ENCODE results near the gene SARDH.

Gene SARDH

DNA sequence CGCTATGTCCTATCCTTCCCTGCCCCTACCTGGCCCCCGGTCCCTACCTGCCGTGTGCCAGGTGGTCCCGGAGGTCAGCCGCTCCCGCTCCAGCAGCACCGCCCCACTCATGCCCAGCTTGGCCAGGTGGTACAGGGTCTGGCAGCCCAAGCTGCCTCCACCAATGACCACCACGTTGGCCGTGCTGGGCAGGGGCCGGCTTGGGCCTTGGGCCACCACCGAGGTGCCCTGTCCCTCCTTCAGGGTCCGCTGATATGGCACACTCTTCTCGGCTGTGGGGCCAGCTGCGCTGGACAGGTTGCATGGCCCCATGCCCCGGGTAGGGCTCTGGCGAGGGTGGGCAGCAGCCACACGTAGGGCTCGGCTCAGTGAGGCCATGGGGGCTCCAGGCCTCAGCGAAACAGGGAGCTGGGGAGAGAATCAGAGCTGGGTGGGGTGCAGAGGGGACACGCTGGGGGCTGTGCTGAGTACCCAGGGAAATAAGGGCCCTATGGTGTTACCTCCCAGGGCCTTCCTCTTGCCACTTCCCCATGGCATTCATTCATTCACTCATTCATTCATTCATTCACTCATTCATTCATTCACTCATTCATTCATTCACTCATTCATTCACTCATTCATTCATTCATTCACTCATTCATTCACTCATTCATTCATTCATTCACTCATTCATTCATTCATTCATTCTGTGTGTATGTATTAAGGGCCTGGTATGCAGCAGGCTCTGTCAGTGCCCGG lies 4.2 kb downstream of the SARDH start:
- H3K36me3 ChIP-seq (ENCODE audit: control insufficient read depth, insufficient read depth, low read length), result no peaks in the 10 kb centered on the region
- H3K27me3 ChIP-seq (ENCODE audit: control insufficient read depth, insufficient read depth, low read length), result no peaks in the 10 kb centered on the region
- no peak overlapping the region for H3K9ac ChIP-seq (ENCODE audit: low read length)
- no peak overlapping the region for H3K27ac ChIP-seq (ENCODE audit: low read depth, low read length)
- no peak overlapping the region for H3K4me3 ChIP-seq (ENCODE audit: low read length)
- no peaks in the 10 kb centered on the region for H3K4me1 ChIP-seq (ENCODE audit: control insufficient read depth, insufficient read depth, low read length)

DNA sequence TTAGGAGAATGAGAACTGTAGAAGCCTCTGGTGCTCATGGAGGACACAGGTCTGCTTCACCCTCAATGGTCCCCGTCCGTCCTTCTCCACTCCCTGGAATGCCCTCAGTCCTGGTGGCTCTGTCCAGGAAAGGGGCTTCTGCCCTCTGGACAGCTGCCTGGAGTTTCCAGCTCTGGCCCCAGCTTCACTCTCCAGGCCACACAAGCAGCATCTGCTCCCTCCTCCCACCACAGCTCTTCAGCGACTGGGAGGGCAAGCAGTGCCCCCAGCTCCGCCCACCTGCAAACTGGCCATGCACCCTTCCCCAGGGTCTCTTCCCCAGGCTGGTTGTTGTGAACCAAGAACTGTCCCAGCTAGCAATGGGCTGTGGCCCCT lies 4.7 kb downstream of the SARDH start:
- Histone ChIP-seq H3K27ac (ENCODE audit: low read depth, low read length) (no peak overlapping the region), H3K4me3 (ENCODE audit: low read length) (no peak overlapping the region), H3K36me3 (ENCODE audit: control insufficient read depth, insufficient read depth, low read length) (no peaks in the 10 kb centered on the region), H3K27me3 (ENCODE audit: control insufficient read depth, insufficient read depth, low read length) (no peaks in the 10 kb centered on the region), H3K4me1 (ENCODE audit: control insufficient read depth, insufficient read depth, low read length) (no peaks in the 10 kb centered on the region), H3K9ac (ENCODE audit: low read length) (no peak overlapping the region)

DNA sequence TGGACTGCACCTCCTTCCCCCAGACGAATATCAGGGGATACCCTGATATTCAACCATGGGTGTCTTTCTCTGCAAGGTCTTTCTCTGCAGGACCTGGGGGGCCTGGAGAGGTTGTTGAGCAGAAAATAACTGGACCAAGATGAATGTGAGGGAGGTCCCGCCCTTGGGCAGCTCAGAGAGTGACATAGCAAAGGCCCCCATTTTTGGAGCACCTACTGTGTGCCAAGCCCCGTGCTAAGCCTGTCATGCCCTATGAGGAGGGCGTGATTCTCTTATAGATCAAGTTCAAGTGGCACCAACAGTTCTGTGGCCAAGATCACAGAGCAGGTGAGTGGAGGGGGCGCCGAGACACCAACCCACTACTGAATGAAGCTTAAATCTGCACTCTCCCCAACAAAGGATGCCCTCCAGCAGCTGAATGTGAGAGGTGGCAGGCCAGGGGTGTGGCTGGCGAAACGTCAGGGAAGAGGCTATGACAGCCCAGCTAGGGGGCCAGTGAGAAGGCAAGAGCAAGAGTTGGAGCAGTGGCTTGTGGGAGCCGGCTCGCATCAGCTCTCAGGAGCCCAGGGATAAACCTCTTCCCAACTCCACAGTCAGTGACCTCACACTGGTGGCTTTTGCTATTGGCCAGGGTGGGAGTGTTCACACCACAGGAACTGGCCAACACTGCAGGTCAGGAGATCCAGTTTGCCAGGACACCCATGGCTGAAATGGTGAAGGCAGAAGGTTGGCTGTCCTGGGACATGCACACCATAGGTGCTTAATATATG lies 5.3 kb downstream of the SARDH start:
- no peaks in the 10 kb centered on the region for H3K4me1 ChIP-seq (ENCODE audit: control insufficient read depth, insufficient read depth, low read length)
- no peak overlapping the region for H3K9ac ChIP-seq (ENCODE audit: low read length)
- H3K4me3 ChIP-seq (ENCODE audit: low read length), result no peak overlapping the region
- H3K27ac ChIP-seq (ENCODE audit: low read depth, low read length), result no peak overlapping the region
- H3K27me3 ChIP-seq (ENCODE audit: control insufficient read depth, insufficient read depth, low read length), result no peaks in the 10 kb centered on the region
- H3K36me3 ChIP-seq (ENCODE audit: control insufficient read depth, insufficient read depth, low read length), result no peaks in the 10 kb centered on the region

DNA sequence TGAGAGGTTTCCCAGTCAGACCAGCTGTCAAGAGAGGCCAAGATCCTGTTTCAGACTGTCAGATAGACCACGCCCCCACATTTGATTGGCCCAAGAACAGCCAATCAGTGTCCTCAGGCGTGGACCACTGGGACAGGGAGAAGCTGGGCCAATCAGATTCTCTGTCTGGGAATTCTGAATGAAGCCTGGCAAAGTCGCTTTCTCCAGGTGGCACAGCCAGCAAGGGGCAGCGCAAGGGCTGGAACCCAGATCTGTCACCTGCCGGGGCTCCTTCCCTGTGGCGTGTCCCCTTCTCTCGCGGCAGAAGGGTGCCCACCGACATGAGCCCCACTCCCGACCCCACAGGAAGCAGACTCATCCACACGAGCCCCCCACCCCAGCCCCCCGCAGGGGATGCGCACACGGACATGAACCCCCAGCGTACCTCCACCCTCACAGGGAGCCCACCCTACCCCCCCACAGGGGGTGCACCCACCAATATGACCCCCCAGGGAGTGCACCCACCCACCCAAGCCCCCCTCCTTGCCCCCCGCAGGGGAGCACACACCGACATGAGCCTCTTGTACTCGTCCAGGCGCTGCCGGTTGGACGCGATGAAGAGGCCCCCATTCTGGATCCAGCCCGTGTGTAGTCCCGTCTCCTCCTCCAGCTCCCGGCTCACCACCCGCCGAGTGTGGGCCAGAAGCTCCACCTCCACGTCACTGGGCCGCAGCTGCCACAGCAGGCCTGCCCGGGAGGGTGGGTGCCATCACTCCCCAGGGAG lies 6.1 kb downstream of the SARDH start:
- no peak overlapping the region for H3K9ac ChIP-seq (ENCODE audit: low read length)
- H3K27me3 ChIP-seq (ENCODE audit: control insufficient read depth, insufficient read depth, low read length), result no peaks in the 10 kb centered on the region
- H3K4me3 ChIP-seq (ENCODE audit: low read length), result no peak overlapping the region
- H3K36me3 ChIP-seq (ENCODE audit: control insufficient read depth, insufficient read depth, low read length), result no peaks in the 10 kb centered on the region
- no peak overlapping the region for H3K27ac ChIP-seq (ENCODE audit: low read depth, low read length)
- H3K4me1 ChIP-seq (ENCODE audit: control insufficient read depth, insufficient read depth, low read length), result no peaks in the 10 kb centered on the region

DNA sequence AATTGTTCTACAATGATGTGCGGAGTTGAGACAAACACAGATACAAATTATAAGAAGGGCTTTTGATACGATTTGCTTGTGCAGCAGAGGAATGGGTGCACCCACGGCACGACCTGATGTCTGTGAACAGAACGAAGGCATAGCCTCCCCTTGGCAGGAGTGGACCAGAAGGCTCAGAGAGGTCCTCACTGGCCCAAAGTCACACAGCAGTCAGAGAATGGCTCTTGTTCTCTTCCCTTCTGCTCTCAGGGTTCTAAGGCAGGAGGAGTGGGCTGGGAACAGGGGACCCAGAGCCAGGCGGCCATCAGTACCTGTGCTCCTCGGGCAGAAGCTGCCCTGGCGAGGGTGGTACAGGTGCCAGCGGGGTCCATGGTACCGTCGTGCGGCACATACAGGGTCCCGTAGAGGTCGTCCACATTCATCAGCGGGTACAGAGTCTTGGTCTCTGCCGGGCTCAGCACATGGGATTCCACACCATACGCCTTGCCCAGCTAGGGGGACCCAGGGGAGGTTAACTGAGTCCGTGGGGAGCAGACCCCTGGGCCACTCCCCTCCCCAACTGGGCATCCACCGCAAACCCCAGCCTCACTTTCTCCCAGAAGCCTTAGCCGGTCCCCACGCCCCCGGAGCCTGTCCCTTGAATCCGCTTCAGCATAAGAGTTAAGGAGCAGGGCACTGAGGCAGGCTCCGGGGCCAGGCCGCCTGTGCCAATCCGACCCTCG lies 7.0 kb downstream of the SARDH start:
- Histone ChIP-seq H3K27ac (ENCODE audit: low read depth, low read length) (no peak overlapping the region), H3K9ac (ENCODE audit: low read length) (no peak overlapping the region), H3K4me3 (ENCODE audit: low read length) (no peak overlapping the region), H3K36me3 (ENCODE audit: control insufficient read depth, insufficient read depth, low read length) (no peaks in the 10 kb centered on the region), H3K4me1 (ENCODE audit: control insufficient read depth, insufficient read depth, low read length) (no peaks in the 10 kb centered on the region), H3K27me3 (ENCODE audit: control insufficient read depth, insufficient read depth, low read length) (no peaks in the 10 kb centered on the region)

DNA sequence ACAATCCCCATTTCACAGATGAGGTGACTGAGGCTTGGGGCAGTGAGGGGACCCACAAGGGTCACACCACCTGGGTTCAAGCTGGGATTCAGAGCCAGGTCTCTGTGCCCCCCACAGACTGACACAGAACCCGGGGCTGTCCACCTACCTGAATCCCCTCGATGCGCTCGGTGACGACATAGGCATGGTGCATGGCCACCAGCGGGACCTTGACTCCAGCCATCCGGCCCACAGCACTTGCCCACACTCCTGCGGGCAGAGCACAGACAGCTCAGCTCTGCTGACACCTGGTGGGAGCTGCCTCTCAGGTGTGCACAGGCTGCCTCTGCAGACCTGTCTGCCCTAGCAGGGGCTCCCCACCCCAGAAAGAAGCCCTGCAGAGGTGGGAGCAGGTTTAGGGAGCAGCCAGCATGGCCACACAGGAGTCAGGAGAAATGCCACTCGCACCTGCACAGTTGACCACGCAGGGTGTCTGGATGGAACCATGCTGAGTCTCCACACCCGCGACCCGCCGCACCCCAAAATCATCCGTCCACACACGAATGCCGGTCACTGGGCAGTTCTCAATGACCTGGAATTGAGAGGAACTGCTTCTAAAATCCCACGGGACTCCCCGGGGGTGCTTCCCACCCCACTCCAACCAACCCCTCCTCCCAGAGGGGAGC lies 8.4 kb downstream of the SARDH start:
- H3K36me3 ChIP-seq (ENCODE audit: control insufficient read depth, insufficient read depth, low read length), result no peaks in the 10 kb centered on the region
- no peaks in the 10 kb centered on the region for H3K27me3 ChIP-seq (ENCODE audit: control insufficient read depth, insufficient read depth, low read length)
- H3K9ac ChIP-seq (ENCODE audit: low read length), result no peak overlapping the region
- H3K27ac ChIP-seq (ENCODE audit: low read depth, low read length), result no peak overlapping the region
- no peaks in the 10 kb centered on the region for H3K4me1 ChIP-seq (ENCODE audit: control insufficient read depth, insufficient read depth, low read length)
- H3K4me3 ChIP-seq (ENCODE audit: low read length), result no peak overlapping the region

DNA sequence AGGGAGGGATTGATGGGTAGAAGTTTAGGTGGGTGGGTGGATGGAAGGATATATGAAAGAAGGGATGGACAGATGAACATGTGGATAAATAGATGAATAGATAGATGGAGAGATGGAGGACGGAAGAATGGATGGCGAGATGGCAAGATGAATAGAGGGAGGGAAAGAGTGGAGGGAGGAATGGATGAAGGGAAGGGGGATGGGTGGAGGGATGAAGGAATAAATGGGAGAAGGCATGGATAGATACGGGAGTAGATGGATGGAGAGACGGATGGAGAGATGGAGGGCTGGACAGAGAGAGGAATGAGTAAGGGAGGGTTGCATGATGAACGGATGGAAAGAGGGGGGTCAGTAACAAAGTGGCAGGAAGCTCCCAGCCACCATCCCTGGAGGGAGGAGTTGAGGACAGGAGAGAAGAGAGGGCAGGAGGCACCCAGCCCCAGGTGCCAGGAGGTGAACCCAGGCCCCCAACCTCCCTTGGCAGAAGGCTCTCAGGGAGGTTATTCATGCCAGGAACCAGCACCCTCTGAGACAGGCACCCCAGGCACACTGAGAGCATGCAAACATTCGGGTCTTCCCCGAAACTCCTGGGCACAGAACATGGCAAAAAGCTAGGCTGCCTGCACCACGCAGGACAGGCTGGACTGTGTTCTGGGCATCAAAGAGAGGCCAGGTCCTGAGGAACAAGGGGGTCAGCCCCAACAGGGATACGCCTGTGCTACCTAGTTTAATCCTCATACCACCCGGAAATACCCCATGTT lies 9.1 kb downstream of the SARDH start:
- no peak overlapping the region for H3K4me3 ChIP-seq (ENCODE audit: low read length)
- H3K27me3 ChIP-seq (ENCODE audit: control insufficient read depth, insufficient read depth, low read length), result no peaks in the 10 kb centered on the region
- no peaks in the 10 kb centered on the region for H3K4me1 ChIP-seq (ENCODE audit: control insufficient read depth, insufficient read depth, low read length)
- H3K36me3 ChIP-seq (ENCODE audit: control insufficient read depth, insufficient read depth, low read length), result no peaks in the 10 kb centered on the region
- H3K27ac ChIP-seq (ENCODE audit: low read depth, low read length), result no peak overlapping the region
- no peak overlapping the region for H3K9ac ChIP-seq (ENCODE audit: low read length)

DNA sequence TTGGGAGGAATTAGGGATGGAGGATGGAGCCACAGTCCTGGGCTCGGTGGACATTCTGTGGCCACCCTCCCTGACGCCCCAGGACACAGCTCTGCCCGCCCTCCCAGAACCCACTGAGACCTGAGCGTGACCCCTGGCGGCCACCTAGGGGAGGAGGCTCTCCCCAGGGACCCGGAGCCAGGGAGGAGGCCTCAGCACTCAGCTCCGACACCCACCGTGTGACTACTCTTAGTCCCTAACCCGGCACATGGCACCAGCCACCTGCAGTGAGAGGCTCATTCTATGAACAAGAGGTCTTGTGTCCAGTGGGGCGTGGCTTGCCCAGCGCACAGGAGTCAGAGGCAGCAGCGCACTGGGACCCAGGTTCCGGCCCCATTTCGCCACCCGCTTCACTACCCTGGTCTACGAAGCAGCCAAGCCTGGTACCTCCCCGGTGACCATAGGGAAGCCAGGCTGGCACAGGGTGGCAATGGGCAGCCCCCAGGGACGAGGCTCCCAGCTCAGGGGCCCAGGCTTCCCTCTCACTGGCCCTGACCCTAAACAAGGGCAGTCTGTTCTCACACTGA lies 10.2 kb downstream of the SARDH start:
- H3K4me1 ChIP-seq (ENCODE audit: control insufficient read depth, insufficient read depth, low read length), result no peaks in the 10 kb centered on the region
- H3K27ac ChIP-seq (ENCODE audit: low read depth, low read length), result no peak overlapping the region
- H3K36me3 ChIP-seq (ENCODE audit: control insufficient read depth, insufficient read depth, low read length), result no peaks in the 10 kb centered on the region
- H3K27me3 ChIP-seq (ENCODE audit: control insufficient read depth, insufficient read depth, low read length), result no peaks in the 10 kb centered on the region
- no peak overlapping the region for H3K9ac ChIP-seq (ENCODE audit: low read length)
- H3K4me3 ChIP-seq (ENCODE audit: low read length), result no peak overlapping the region

DNA sequence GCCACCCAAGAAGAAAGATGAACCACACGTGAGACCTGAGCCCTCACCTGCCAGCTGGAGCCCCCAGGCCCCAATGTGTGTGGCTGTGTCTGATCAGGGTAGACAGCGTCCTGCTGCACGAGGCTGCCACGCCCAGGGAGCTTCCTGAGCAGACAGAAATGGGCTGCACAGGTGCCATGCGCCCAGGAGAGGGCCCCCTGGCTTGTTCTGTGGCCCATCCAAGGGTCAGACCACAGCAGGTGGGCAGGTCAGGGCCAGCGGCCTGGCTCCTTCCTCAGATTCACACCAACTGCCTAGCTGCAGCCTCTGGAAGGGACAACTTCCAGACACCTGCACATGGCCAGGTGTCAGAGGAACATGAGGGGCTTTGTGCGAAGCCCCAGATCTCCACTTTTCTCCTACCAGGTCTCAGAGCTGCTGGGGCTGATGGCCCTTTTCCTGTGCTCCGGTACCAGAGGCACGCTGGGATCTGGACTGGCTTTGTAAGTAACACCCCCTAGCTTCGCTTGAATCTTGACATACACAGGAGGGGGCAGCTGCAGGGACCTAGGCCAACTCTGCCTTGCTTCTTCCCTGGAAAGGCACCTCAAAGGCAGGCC lies 10.8 kb downstream of the SARDH start:
- Histone ChIP-seq H3K9ac (ENCODE audit: low read length) (no peak overlapping the region), H3K27ac (ENCODE audit: low read depth, low read length) (no peak overlapping the region), H3K4me3 (ENCODE audit: low read length) (no peak overlapping the region), H3K27me3 (ENCODE audit: control insufficient read depth, insufficient read depth, low read length) (no peaks in the 10 kb centered on the region), H3K4me1 (ENCODE audit: control insufficient read depth, insufficient read depth, low read length) (no peaks in the 10 kb centered on the region), H3K36me3 (ENCODE audit: control insufficient read depth, insufficient read depth, low read length) (no peaks in the 10 kb centered on the region)

DNA sequence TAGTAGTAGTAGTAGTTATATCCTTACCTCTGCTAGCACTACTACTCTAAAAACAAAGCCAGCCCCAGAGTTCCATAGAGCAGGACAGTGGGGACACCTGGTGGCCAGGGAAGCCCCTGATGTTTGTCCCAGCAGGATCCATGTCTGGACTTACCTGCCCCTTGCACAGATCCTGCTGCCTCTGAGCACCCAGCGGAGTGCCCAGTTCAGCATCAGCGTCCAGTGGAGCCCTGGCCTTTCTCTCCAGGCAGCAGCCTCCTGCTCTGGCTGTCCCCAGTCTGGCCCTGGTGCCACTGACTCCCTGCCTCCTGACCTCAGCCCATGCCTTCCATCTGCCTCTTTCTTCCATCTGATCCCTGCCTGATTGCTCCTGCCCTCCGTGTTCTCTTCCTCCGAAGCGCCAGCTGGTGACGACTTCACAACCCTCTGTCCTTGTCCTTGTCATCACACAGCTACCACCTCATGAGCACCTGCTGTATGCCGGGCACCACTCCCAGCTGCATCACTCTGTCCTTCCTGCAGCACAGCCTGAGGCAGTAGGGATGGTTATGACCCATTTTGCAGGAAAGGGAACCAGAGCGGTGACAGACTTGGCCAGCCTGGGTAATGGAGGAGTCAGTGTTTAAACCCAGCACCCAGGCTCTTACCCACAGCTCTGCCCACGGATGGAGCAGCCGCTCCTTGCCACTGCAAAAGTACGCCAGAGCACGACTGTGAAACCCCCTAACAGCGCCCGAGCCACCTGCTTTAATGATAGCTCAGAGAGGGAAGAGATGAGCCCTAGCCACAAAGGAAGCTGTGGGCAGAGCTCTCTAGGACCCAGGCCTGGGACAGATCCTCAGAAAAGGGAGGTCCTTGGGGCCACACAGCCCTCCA lies 11.5 kb downstream of the SARDH start:
- Histone ChIP-seq H3K4me1 (ENCODE audit: control insufficient read depth, insufficient read depth, low read length) (no peaks in the 10 kb centered on the region), H3K9ac (ENCODE audit: low read length) (no peak overlapping the region), H3K27ac (ENCODE audit: low read depth, low read length) (no peak overlapping the region), H3K27me3 (ENCODE audit: control insufficient read depth, insufficient read depth, low read length) (no peaks in the 10 kb centered on the region), H3K4me3 (ENCODE audit: low read length) (no peak overlapping the region), H3K36me3 (ENCODE audit: control insufficient read depth, insufficient read depth, low read length) (no peaks in the 10 kb centered on the region)

Measured in rectal smooth muscle tissue (tissue), 1 donor.